Lower lobe of right lung (tissue), 2 donors: Measurements from ENCODE around the gene BHLHE40. TPM values are rescaled to one million over a fixed set of nuclear protein-coding genes. Genes with fewer than 3 reads are reported as not detected.

Experiments used
- ATAC-seq, 2 donors: fragments of 200-7000 bp; cut with Tn5 transposase; one replicate each; pipeline ENCODE4 v1.9.1; 2020 to 2022; ENCODE audit warnings: mild to moderate bottlenecking in 2 of 2, moderate library complexity in 2 of 2
- DNase-seq: peaks from one replicate; pipeline ENCODE4 v3.0.0-alpha.2; 2020
- H3K27ac ChIP-seq: fragments of 200-600 bp; one replicate; pipeline ENCODE4 v1.8.0; 2022
- H3K27me3 ChIP-seq: fragments of 200-600 bp; one replicate; pipeline ENCODE4 v1.8.0; 2022; ENCODE audit warnings: low read depth
- H3K36me3 ChIP-seq: fragments of 200-600 bp; one replicate; pipeline ENCODE4 v1.8.0; 2022; ENCODE audit warnings: mild to moderate bottlenecking
- H3K4me1 ChIP-seq: fragments of 200-600 bp; one replicate; pipeline ENCODE4 v1.8.0; 2022
- H3K4me3 ChIP-seq: fragments of 200-600 bp; one replicate; pipeline ENCODE4 v1.8.0; 2022; ENCODE audit warnings: mild to moderate bottlenecking
- H3K9me3 ChIP-seq: fragments of 200-600 bp; one replicate; pipeline ENCODE4 v1.8.0; 2022
- intact Hi-C: fragments of 100-400 bp; cut with DNase I; formaldehyde crosslinking; loops from one replicate; pipeline ENCODE4 v1.11.0; 2022
- total RNA-seq: library from RNA; stranded (reverse); fragmentation: NEBNext Ultra II Directional; extraction: Animal tissue kit (Norgen Biotek cat#: 25700); gene quantifications from one replicate; pipeline ENCODE4 v1.2.1, GENCODE V29; 2021
- TF ChIP-seq, protein P1 (sequence below): fragments of 200-600 bp; IDR thresholded peaks from one replicate; pipeline ENCODE4 v1.8.0; 2022; ENCODE audit warnings: antibody characterized with exemption, mild to moderate bottlenecking
- donor health status: DM: no; HTN: yes; CAD: no; lungs with severe emphysema.

Gene BHLHE40
- total RNA-seq, 1 donor from 2014 or later: 84.8 TPM

DNA sequence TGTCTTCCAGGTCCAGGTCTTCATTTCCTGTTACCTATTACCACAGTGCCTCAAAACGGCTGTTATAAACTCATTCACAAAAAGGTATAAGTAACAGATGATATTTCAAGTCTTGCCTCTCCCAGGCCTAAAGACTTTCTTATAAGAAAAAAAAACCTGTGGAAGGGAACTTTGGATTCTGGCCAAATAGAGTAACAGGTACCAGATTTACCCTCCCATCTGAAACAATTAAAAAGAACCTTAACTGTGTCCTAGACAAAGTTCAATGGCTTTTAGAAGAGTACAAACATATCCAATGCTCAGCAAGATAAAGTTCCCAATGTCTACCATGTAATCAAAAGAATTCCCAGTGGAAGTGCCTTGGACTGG, 22.6 kb downstream of the BHLHE40 start:
- no peaks in the 10 kb centered on the region for H3K27me3 ChIP-seq
- intact Hi-C loops: no loop called here
- no peaks in the 10 kb centered on the region for H3K9me3 ChIP-seq
- no peaks in the 10 kb centered on the region for H3K36me3 ChIP-seq
- TF ChIP-seq, protein P1, sequence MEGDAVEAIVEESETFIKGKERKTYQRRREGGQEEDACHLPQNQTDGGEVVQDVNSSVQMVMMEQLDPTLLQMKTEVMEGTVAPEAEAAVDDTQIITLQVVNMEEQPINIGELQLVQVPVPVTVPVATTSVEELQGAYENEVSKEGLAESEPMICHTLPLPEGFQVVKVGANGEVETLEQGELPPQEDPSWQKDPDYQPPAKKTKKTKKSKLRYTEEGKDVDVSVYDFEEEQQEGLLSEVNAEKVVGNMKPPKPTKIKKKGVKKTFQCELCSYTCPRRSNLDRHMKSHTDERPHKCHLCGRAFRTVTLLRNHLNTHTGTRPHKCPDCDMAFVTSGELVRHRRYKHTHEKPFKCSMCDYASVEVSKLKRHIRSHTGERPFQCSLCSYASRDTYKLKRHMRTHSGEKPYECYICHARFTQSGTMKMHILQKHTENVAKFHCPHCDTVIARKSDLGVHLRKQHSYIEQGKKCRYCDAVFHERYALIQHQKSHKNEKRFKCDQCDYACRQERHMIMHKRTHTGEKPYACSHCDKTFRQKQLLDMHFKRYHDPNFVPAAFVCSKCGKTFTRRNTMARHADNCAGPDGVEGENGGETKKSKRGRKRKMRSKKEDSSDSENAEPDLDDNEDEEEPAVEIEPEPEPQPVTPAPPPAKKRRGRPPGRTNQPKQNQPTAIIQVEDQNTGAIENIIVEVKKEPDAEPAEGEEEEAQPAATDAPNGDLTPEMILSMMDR: no peak
- H3K27ac ChIP-seq: no peak overlapping the region
- no peaks in the 10 kb centered on the region for H3K4me1 ChIP-seq
- no peak overlapping the region for H3K4me3 ChIP-seq
- no peak for DNase-seq
- ATAC-seq: no peak

- TF ChIP-seq, protein P1: no peak
- ATAC-seq (no peak), DNase-seq (no peak)
- Histone ChIP-seq H3K27me3 (no peaks in the 10 kb centered on the region), H3K9me3 (no peaks in the 10 kb centered on the region), H3K27ac (no peak overlapping the region), H3K36me3 (no peaks in the 10 kb centered on the region), H3K4me3 (no peak overlapping the region), H3K4me1 (no peaks in the 10 kb centered on the region)
- intact Hi-C loops: no loop called here
Measured at GRCh38 chr3:5002174-5002870, 23.1 kb downstream of the BHLHE40 start.

DNA sequence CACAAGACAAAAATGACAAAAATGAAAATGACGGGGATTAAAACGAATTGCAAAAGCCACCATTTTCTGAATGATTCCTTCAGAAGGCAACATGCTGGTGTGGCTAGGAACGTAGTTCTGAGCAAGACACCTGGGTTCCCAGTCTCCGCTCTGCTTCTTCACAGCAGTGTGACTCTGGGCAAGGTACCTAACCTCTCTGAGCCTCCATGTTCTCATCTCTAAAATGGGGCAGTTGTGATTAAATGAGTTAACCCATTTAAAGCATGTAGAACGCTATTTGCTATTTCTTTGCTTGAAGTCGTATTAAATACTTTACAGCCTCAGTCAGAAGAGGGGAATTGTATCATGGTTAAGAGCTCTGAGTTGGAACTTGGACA, 23.6 kb downstream of the BHLHE40 start:
- TF ChIP-seq, protein P1: no peak
- ATAC-seq: no peak
- intact Hi-C loops: no loop called here
- H3K36me3 ChIP-seq: no peaks in the 10 kb centered on the region
- no peak overlapping the region for H3K27ac ChIP-seq
- H3K4me3 ChIP-seq: no peak overlapping the region
- DNase-seq: no peak
- H3K9me3 ChIP-seq: no peaks in the 10 kb centered on the region
- H3K27me3 ChIP-seq: no peaks in the 10 kb centered on the region
- no peaks in the 10 kb centered on the region for H3K4me1 ChIP-seq

DNA sequence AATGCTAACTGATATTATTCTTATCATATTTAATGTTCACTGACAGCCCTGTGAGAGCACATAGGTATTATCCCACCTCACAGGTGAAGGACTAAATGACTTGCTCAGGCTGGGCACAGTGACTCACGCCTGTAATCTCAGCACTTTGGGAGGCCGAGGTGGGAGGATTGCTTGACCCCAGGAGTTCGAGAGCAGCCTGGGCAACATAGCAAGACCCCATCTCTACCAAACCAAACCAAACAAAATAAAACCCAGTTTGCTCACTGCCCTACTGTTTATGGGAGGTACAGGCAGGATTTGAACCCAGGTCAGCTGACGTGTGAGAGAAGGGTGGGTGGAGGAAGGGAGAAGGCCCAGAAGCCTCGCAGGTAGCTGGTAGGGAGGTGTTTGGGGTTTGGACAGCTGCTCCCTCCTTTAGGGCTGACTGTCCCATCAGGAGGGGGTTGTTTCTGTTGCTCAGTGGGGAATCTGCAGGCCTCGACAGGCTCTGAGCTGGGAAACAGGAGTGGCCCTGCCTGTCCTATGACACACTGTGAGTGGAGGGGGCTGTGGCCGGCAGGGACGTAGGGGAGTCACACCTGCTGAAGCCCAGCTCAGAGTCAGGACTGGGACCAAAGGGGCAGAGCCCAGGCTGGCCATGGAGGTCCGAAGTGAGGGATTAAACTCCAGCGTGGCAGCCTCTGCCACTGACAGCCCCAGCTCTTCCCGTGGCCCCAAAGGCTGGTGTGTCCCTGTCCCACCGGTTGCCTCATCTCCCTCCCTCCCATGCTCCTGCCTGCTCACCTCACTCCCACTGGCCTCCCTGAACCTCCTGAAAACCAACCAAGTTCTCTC, 25.3 kb downstream of the BHLHE40 start:
- Histone ChIP-seq H3K4me3 (no peak overlapping the region), H3K4me1 (no peaks in the 10 kb centered on the region), H3K9me3 (no peaks in the 10 kb centered on the region), H3K36me3 (no peaks in the 10 kb centered on the region), H3K27me3 (no peaks in the 10 kb centered on the region), H3K27ac (no peak overlapping the region)
- DNase-seq: no peak
- TF ChIP-seq, protein P1: no peak
- intact Hi-C loops: no loop called here
- ATAC-seq: peak in 1 of 2 donors; percentile 8

DNA sequence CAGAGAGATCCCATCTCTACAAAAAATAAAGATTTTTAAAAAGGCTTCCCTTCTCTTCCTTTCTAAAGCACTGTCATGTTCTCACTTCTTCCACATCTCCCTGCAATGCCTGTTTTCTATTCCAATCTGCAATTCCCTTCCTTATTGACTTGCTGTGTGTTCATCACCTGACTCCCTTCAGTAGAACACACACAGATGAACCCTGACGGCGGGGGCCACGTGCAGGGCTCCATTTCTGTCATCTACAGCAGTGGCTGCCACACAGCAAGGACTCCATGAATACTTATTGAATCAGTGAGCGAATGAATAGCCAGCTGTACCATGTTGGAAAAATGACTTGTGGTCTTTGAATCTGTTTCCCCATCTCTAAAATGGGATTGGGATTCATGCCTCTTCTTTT, 26.1 kb downstream of the BHLHE40 start:
- TF ChIP-seq, protein P1: no peak
- no peaks in the 10 kb centered on the region for H3K36me3 ChIP-seq
- no peaks in the 10 kb centered on the region for H3K27me3 ChIP-seq
- no peak overlapping the region for H3K4me3 ChIP-seq
- DNase-seq (no peak), ATAC-seq (no peak)
- H3K9me3 ChIP-seq: no peaks in the 10 kb centered on the region
- intact Hi-C loops: no loop called here
- no peaks in the 10 kb centered on the region for H3K4me1 ChIP-seq
- no peak overlapping the region for H3K27ac ChIP-seq
